H9 (cell line): ENCODE data around the gene MYLK3. TPM values are rescaled to one million over a fixed set of nuclear protein-coding genes. Genes with fewer than 3 reads are reported as not detected.

ENCODE experiments used
- DNase-seq: peaks from one replicate; pipeline ENCODE4 v3.0.0-alpha.2; 2017
- H2AFZ ChIP-seq: one replicate; pipeline ENCODE4 v1.6.1; 2013; ENCODE audit warnings: mild to moderate bottlenecking, low read length, control low read depth, moderate library complexity
- H2AK5ac ChIP-seq: 2 replicates; pipeline ENCODE4 v1.6.1; 2013; ENCODE audit warnings: low read length, control low read depth, mixed read lengths; ENCODE audit not compliant: insufficient read length
- H2BK120ac ChIP-seq: one replicate; pipeline ENCODE4 v1.6.1; 2013; ENCODE audit warnings: low read depth, mild to moderate bottlenecking, low read length, control low read depth, inconsistent platforms; ENCODE audit not compliant: poor library complexity, severe bottlenecking
- H2BK12ac ChIP-seq: 2 replicates; pipeline ENCODE4 v1.6.1; 2013; ENCODE audit warnings: low read length, control low read depth, mixed read lengths, low read depth; ENCODE audit not compliant: insufficient read length
- H2BK15ac ChIP-seq: 2 replicates; pipeline ENCODE4 v1.6.1; 2013; ENCODE audit warnings: low read depth, low read length, control low read depth
- H2BK20ac ChIP-seq: one replicate; pipeline ENCODE4 v1.6.1; 2013; ENCODE audit warnings: low read depth, mild to moderate bottlenecking, low read length, control low read depth, inconsistent platforms; ENCODE audit not compliant: poor library complexity, severe bottlenecking
- H2BK5ac ChIP-seq: 2 replicates; pipeline ENCODE4 v1.6.1; 2013; ENCODE audit warnings: low read length, control low read depth, mixed read lengths; ENCODE audit not compliant: insufficient read length
- H3K14ac ChIP-seq: 2 replicates; pipeline ENCODE4 v1.6.1; 2013; ENCODE audit warnings: low read length, control low read depth; ENCODE audit not compliant: insufficient read depth
- H3K18ac ChIP-seq: 2 replicates; pipeline ENCODE4 v1.6.1; 2013; ENCODE audit warnings: low read depth, mild to moderate bottlenecking, mixed read lengths, low read length, control low read depth; ENCODE audit not compliant: insufficient read length
- H3K23ac ChIP-seq: 2 replicates; pipeline ENCODE4 v1.6.1; 2013; ENCODE audit warnings: low read length, control low read depth, mixed read lengths, low read depth; ENCODE audit not compliant: insufficient read length
- H3K23me2 ChIP-seq: 2 replicates; pipeline ENCODE4 v1.6.1; 2013; ENCODE audit warnings: low read depth, mild to moderate bottlenecking, mixed read lengths, low read length, control low read depth; ENCODE audit not compliant: insufficient read length, poor library complexity, severe bottlenecking
- H3K27ac ChIP-seq: 2 replicates; pipeline ENCODE4 v1.5.1; 2013; ENCODE audit warnings: low read length, control low read depth, mixed read lengths, low read depth; ENCODE audit not compliant: insufficient read length
- H3K27me3 ChIP-seq: 2 replicates; pipeline ENCODE4 v1.6.1; 2013; ENCODE audit warnings: low read length, control low read depth, inconsistent platforms; ENCODE audit not compliant: insufficient read depth
- H3K4ac ChIP-seq: 2 replicates; pipeline ENCODE4 v1.6.1; 2013; ENCODE audit warnings: low read depth, mild to moderate bottlenecking, control low read depth, inconsistent platforms, low read length, moderate library complexity
- H3K4me1 ChIP-seq: 2 replicates; pipeline ENCODE4 v1.6.1; 2013; ENCODE audit warnings: low read length, control low read depth, inconsistent platforms; ENCODE audit not compliant: insufficient read depth
- H3K4me2 ChIP-seq: 2 replicates; pipeline ENCODE4 v1.6.1; 2013; ENCODE audit warnings: low read length, control low read depth, mixed read lengths; ENCODE audit not compliant: insufficient read length, insufficient read depth
- H3K56ac ChIP-seq: 2 replicates; pipeline ENCODE4 v1.6.1; 2013; ENCODE audit warnings: low read depth, mild to moderate bottlenecking, mixed read lengths, low read length, control low read depth; ENCODE audit not compliant: insufficient read length
- H3K79me1 ChIP-seq: 2 replicates; pipeline ENCODE4 v1.6.1; 2013; ENCODE audit warnings: low read depth, mild to moderate bottlenecking, moderate library complexity, low read length, control low read depth, inconsistent platforms; ENCODE audit not compliant: insufficient read depth, poor library complexity, severe bottlenecking
- H3K79me2 ChIP-seq: 2 replicates; pipeline ENCODE4 v1.6.1; 2013; ENCODE audit warnings: low read length, control low read depth, inconsistent platforms; ENCODE audit not compliant: insufficient read depth
- H3K9ac ChIP-seq: 2 replicates; pipeline ENCODE4 v1.6.1; 2013; ENCODE audit warnings: low read length, control low read depth, mixed read lengths; ENCODE audit not compliant: insufficient read length; ENCODE audit errors: extremely low read depth
- H3K9me3 ChIP-seq: one replicate; pipeline ENCODE4 v1.6.1; 2013; ENCODE audit warnings: low read depth, low read length, inconsistent platforms; ENCODE audit not compliant: control insufficient read depth
- H3T11ph ChIP-seq: one replicate; pipeline ENCODE4 v1.6.1; 2013; ENCODE audit warnings: mild to moderate bottlenecking, low read length, control low read depth, inconsistent platforms
- H4K20me1 ChIP-seq: one replicate; pipeline ENCODE4 v1.6.1; 2013; ENCODE audit not compliant: control insufficient read depth, insufficient read length, insufficient read depth
- H4K5ac ChIP-seq: 2 replicates; pipeline ENCODE4 v1.6.1; 2013; ENCODE audit warnings: low read depth, mild to moderate bottlenecking, mixed read lengths, low read length, control low read depth; ENCODE audit not compliant: insufficient read length
- H4K8ac ChIP-seq: replicated peaks from 2 replicates; pipeline ENCODE4 v1.6.1; 2013; ENCODE audit warnings: low read length, control low read depth, mixed read lengths, low read depth; ENCODE audit not compliant: insufficient read length
- H4K91ac ChIP-seq: 2 replicates; pipeline ENCODE4 v1.6.1; 2013; ENCODE audit warnings: low read depth, mild to moderate bottlenecking, moderate library complexity, mixed read lengths, low read length, control low read depth; ENCODE audit not compliant: insufficient read length
- H3K27ac Mint-ChIP-seq, 3 experiments: 2 replicates in 2 of 3; 3 replicates in 1 of 3; pipeline ENCODE4 v1.8.0; 2020 to 2021; ENCODE audit warnings: mixed read lengths in 3 of 3, mild to moderate bottlenecking in 1 of 3, moderate library complexity in 1 of 3
- H3K27me3 Mint-ChIP-seq: 2 replicates; pipeline ENCODE4 v1.8.0; 2021; ENCODE audit warnings: low read depth, mild to moderate bottlenecking, moderate library complexity, mixed read lengths
- H3K36me3 Mint-ChIP-seq, 3 experiments: 2 replicates in 2 of 3; 3 replicates in 1 of 3; pipeline ENCODE4 v1.8.0; 2020 to 2021; ENCODE audit warnings: low read depth in 3 of 3, mixed read lengths in 3 of 3; ENCODE audit not compliant: insufficient read depth in 1 of 3
- H3K4me1 Mint-ChIP-seq, 2 experiments: 2 replicates each; pipeline ENCODE4 v1.8.0; 2020; ENCODE audit warnings: mixed read lengths in 2 of 2
- H3K4me3 Mint-ChIP-seq, 2 experiments: 2 replicates in 1 of 2; 3 replicates in 1 of 2; pipeline ENCODE4 v1.8.0; 2020 to 2021; ENCODE audit warnings: mild to moderate bottlenecking in 2 of 2, mixed read lengths in 2 of 2, moderate library complexity in 1 of 2
- H3K9me3 Mint-ChIP-seq, 2 experiments: 2 replicates in 1 of 2; 3 replicates in 1 of 2; pipeline ENCODE4 v1.8.0; 2020; ENCODE audit warnings: mild to moderate bottlenecking in 2 of 2, mixed read lengths in 2 of 2, moderate library complexity in 1 of 2
- WGBS: extraction: QIAGEN DNeasy Blood & Tissue Kit; methylation state at CpG from one replicate; pipeline ENCODE4 v1.1.7; 2013; ENCODE audit warnings: missing lambda C conversion rate, low lambda C conversion rate, mixed read lengths; ENCODE audit not compliant: insufficient read length; ENCODE audit errors: extremely low coverage; 5-methylcytosine and 5-hydroxymethylcytosine counted together
- total RNA-seq: library from RNA; stranded (reverse); gene quantifications from 2 replicates; pipeline ENCODE4 v1.2.1, GENCODE V29; 2021
- TF ChIP-seq, protein P1 (sequence below): fragments of 200-600 bp; sonication (generic); conservative IDR thresholded peaks from 3 replicates; pipeline ENCODE4 v1.8.0; 2021; ENCODE audit warnings: antibody characterized with exemption, mild to moderate bottlenecking

MYLK3 gene
- total RNA-seq, 1 experiment from 2014 or later = 0.90 TPM

DNA sequence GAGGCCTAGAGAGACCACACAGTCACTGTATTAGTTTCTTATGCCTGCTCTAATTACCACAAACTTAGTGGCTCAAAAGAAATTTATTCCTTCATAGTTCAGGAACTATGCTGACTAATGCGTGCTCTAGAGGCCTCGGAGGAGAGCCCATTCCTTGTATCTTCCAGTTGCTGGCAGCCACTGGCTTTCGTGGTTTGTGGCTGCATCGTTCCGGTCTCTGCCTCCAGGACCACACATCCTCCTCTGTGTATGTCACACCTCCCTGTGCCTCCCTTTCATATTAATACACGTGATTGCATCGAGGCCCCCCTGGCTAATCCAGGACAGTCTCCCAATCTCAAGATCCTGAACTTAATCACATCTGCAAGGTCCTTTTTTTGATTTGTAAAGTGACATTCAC lies 16.9 kb upstream of the MYLK3 start:
- no peaks in the 10 kb centered on the region for H3K27me3 Mint-ChIP-seq

More for the DNA sequence above, 16.9 kb upstream of the MYLK3 start:
- no CpG with 5 or more reads among the region's 7 CpGs for WGBS
- H3K9me3 ChIP-seq = no peaks in the 10 kb centered on the region
- H3K23me2 ChIP-seq = no peaks in the 10 kb centered on the region
- no peaks in the 10 kb centered on the region for H3K79me2 ChIP-seq
- no peak overlapping the region for H2BK120ac ChIP-seq
- no peak overlapping the region for H3K4ac ChIP-seq
- H3K27me3 ChIP-seq = no peaks in the 10 kb centered on the region
- H3K4me1 Mint-ChIP-seq = peaks cover 2 to 11% of the 10 kb centered on the region in 2 experiments; a peak in 2 of 4 replicates
- no peak overlapping the region for H3K56ac ChIP-seq
- H2BK12ac ChIP-seq = no peak overlapping the region
- H4K20me1 ChIP-seq = no peaks in the 10 kb centered on the region
- no peak overlapping the region for H3K14ac ChIP-seq
- no peak overlapping the region for H2BK5ac ChIP-seq
- H3K27ac ChIP-seq = no peak overlapping the region
- no peak overlapping the region for H2BK20ac ChIP-seq
- H2BK15ac ChIP-seq = no peak overlapping the region
- TF ChIP-seq, protein P1, sequence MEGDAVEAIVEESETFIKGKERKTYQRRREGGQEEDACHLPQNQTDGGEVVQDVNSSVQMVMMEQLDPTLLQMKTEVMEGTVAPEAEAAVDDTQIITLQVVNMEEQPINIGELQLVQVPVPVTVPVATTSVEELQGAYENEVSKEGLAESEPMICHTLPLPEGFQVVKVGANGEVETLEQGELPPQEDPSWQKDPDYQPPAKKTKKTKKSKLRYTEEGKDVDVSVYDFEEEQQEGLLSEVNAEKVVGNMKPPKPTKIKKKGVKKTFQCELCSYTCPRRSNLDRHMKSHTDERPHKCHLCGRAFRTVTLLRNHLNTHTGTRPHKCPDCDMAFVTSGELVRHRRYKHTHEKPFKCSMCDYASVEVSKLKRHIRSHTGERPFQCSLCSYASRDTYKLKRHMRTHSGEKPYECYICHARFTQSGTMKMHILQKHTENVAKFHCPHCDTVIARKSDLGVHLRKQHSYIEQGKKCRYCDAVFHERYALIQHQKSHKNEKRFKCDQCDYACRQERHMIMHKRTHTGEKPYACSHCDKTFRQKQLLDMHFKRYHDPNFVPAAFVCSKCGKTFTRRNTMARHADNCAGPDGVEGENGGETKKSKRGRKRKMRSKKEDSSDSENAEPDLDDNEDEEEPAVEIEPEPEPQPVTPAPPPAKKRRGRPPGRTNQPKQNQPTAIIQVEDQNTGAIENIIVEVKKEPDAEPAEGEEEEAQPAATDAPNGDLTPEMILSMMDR = no peak
- H4K91ac ChIP-seq = no peak overlapping the region
- H3K4me2 ChIP-seq = no peak overlapping the region
- no peak overlapping the region for H4K8ac ChIP-seq
- H3K4me3 Mint-ChIP-seq = no peak overlapping the region
- no peak for DNase-seq
- no peak overlapping the region for H3K23ac ChIP-seq
- H3K79me1 ChIP-seq = no peaks in the 10 kb centered on the region
- no peak overlapping the region for H3K9ac ChIP-seq
- no peak overlapping the region for H3T11ph ChIP-seq
- no peak overlapping the region for H3K27ac Mint-ChIP-seq
- H3K36me3 Mint-ChIP-seq = no peaks in the 10 kb centered on the region
- no peak overlapping the region for H2AK5ac ChIP-seq
- H3K18ac ChIP-seq = no peak overlapping the region
- H2AFZ ChIP-seq = no peak overlapping the region
- H4K5ac ChIP-seq = no peak overlapping the region
- no peaks in the 10 kb centered on the region for H3K9me3 Mint-ChIP-seq
- no peaks in the 10 kb centered on the region for H3K4me1 ChIP-seq
